ENCODE results near the gene EDARADD.

DNA sequence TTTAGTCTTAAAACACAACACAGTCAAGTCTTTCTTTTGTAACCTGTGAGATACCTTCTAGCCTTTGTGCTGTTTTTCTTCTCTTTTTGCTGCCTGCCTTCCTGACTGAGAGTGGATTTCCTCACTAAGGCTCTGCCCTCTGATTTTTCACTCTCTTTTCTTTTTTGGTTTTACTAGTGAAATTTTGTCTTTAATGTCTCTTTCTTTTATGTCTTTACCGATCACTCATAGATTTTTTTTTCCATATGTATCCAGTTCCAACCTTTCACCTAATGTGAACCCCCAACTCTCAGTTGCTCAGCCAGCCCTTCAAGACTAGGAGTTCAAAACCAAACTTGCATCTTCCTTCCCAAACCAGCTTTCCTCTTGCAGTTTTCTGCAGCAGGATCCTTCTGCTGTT lies 136.2 kb downstream of the EDARADD start:
- TF ChIP-seq, protein P1, sequence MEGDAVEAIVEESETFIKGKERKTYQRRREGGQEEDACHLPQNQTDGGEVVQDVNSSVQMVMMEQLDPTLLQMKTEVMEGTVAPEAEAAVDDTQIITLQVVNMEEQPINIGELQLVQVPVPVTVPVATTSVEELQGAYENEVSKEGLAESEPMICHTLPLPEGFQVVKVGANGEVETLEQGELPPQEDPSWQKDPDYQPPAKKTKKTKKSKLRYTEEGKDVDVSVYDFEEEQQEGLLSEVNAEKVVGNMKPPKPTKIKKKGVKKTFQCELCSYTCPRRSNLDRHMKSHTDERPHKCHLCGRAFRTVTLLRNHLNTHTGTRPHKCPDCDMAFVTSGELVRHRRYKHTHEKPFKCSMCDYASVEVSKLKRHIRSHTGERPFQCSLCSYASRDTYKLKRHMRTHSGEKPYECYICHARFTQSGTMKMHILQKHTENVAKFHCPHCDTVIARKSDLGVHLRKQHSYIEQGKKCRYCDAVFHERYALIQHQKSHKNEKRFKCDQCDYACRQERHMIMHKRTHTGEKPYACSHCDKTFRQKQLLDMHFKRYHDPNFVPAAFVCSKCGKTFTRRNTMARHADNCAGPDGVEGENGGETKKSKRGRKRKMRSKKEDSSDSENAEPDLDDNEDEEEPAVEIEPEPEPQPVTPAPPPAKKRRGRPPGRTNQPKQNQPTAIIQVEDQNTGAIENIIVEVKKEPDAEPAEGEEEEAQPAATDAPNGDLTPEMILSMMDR (IDR thresholded peaks at IDR 0.05; ENCODE audit: low read depth, low read length): no peak
- no peak for TF ChIP-seq EZH2phosphoT487 (IDR thresholded peaks at IDR 0.05; ENCODE audit: low read depth)

All from OCI-LY3 (cell line).